ENCODE results near the gene EZR. TPM values are rescaled to one million over a fixed set of nuclear protein-coding genes. Genes with fewer than 3 reads are reported as not detected.
"Not testable (repeated sequence)": the region's sequence is repeated elsewhere in the genome, so short reads cannot be mapped to it uniquely, and the experiment has no call there.

The EZR gene
- total and polyA plus RNA-seq, 9 of the 15 experiments (the other 6 are each of a cell fraction or from before 2014, with no cell fraction given), result 36.5 to 162 (median 104) TPM

DNA sequence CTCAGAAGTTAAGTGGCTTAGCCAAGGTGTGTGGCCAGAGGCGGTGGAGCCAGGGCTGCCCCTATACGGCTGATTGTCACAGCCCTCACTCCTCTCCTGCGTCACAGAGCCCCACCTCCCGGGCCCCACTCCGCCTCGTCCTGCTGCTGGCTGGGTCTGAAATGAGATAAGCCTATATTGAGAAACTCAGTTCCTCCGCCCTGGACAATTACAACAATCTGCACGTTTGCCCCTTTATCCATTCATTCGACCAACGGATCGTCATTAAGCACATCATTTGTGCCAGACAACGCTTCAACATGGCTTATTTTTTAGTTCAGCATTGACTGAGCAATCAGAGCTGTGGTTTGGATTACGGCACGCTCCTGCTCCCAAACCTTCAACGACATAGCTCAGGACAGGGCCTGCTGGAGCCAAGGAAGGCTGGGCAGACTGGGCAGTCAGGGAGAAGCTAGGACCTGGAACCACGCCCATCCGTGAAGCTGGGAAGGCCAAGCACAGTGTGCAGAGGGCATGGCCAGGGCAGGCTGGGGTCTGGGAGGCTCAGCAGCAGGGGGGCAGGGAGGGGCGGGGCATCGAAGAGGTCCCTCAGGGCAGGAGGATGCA is 16.6 kb upstream of the EZR start (continued):
- TF ChIP-seq CCNT2 (IDR thresholded peaks at IDR 0.05; ENCODE audit: borderline replicate concordance, extremely low read depth, insufficient read length, low read depth, low read length) (peak; percentile 41), HMGN3 (IDR thresholded peaks at IDR 0.05; ENCODE audit: borderline replicate concordance, extremely low read depth, insufficient read length, low read depth, low read length) (peak; percentile 64)

DNA sequence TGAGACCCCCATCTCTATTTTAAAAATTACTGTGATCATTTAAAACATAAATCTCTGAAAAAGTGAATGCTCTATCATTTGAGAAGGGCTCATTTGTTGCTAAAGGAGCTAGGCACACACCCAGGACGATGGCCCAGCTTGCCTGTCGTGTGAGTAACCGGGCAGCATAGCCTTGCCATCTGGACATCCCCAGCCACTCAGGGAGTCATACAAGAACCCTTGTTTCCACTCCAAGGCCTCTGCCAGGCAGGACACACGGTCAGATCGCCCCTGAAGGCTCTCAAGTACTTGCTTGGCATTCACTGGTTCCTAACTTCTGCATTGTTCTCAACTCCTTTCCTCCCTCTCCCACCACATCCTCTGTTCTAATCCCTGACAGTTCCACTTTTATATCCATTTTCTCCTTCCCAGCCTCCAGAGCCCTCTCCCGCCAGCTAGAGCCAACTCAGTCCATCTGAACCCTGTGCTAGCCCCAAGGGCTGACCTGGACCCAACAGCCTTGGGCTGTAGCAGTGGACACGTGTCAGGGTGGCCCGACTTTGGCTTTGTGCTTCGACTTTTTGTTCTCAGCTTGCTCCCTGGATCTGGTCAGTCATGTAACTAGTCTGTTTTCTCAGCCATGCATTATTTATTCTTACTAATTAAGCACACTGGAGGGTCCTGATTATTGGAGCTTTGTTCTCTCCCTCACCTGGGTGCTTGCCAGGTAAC is 15.7 kb upstream of the EZR start:
- no peaks in the 10 kb centered on the region for H3K9me3 ChIP-seq (replicated peaks; ENCODE audit: control insufficient read depth, insufficient read depth, low read depth, low read length)
- TF ChIP-seq ZSCAN32 (CRISPR knock-in tag; IDR thresholded peaks at IDR 0.05), result no peak
- no peak for TF ChIP-seq MCM7 (IDR thresholded peaks at IDR 0.05)
- no peak for TF ChIP-seq MTA3 (IDR thresholded peaks at IDR 0.05; ENCODE audit: borderline replicate concordance)
- TF ChIP-seq CTBP1 (IDR thresholded peaks at IDR 0.05; ENCODE audit: borderline replicate concordance), result 0 out of 2 replicates have a peak, but pooled peaks have one; percentile 1
- TF ChIP-seq, protein P1, sequence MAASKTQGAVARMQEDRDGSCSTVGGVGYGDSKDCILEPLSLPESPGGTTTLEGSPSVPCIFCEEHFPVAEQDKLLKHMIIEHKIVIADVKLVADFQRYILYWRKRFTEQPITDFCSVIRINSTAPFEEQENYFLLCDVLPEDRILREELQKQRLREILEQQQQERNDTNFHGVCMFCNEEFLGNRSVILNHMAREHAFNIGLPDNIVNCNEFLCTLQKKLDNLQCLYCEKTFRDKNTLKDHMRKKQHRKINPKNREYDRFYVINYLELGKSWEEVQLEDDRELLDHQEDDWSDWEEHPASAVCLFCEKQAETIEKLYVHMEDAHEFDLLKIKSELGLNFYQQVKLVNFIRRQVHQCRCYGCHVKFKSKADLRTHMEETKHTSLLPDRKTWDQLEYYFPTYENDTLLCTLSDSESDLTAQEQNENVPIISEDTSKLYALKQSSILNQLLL (CRISPR knock-in tag; IDR thresholded peaks at IDR 0.05; ENCODE audit: borderline replicate concordance), result no peak
- TF ChIP-seq ZNF707 (CRISPR knock-in tag; conservative IDR thresholded peaks at IDR 0.05), result no peak
- WGBS (ENCODE audit: insufficient coverage, low coverage, missing lambda C conversion rate), result 50% methylated on average over 9 of the region's 9 CpGs
- no peaks in the 10 kb centered on the region for H4K20me1 ChIP-seq (replicated peaks; ENCODE audit: control insufficient read depth, insufficient read depth, low read length)
- no peaks in the 10 kb centered on the region for H3K79me2 ChIP-seq (ENCODE audit: control insufficient read depth, insufficient read depth, low read length)
- peak overlapping the region; percentile 93 for H2AFZ ChIP-seq (ENCODE audit: low read depth, low read length)
- no peaks in the 10 kb centered on the region for H3K36me3 ChIP-seq (ENCODE audit: control insufficient read depth, insufficient read depth, low read length)
- no peak overlapping the region for H3K4me3 ChIP-seq
- H3K4me1 ChIP-seq (replicated peaks in 1 of 2; ENCODE audit: control insufficient read depth in 2 of 2, insufficient read depth in 2 of 2, low read length in 2 of 2), result peaks cover 30 to 32% of the 10 kb centered on the region in 2 experiments
- POLR2A ChIA-PET, result interaction anchor here (1.0 to 2.3 kb wide), 5 partner anchors 9 to 35 kb away, joined by 3 to 9 read pairs (median 7); no protein-coding TSS in a partner anchor
- in situ Hi-C loops (cut with MboI), result no loop called here
- no peak for DNase-seq (ENCODE audit: extremely low read depth in 1 of 4, low spot score in 3 of 4)
- no peaks in the 10 kb centered on the region for H3K27me3 ChIP-seq (ENCODE audit: control insufficient read depth in 2 of 2, insufficient read depth in 2 of 2, low read length in 2 of 2)
- no peak for FAIRE-seq
- peak overlapping the region; percentile 94; the same call in 1 of the 2 replicates for H3K4me2 ChIP-seq (ENCODE audit: insufficient read depth, low read length)
- no TSS peak for BruUV-seq (replicated peaks)
- H3K9ac ChIP-seq (ENCODE audit: insufficient read depth in 1 of 2, low read depth in 2 of 2, low read length in 2 of 2), result peak overlapping the region; percentile 56 to 80; a peak in 3 of 4 replicates
- no peaks in the 10 kb centered on the region for H3K9me1 ChIP-seq (ENCODE audit: control insufficient read depth, insufficient read depth, low read length)
- peak; percentile 2; the same call in 1 of the 3 replicates for ATAC-seq
- CTCF ChIA-PET (ENCODE audit: low intra/inter-chr PET ratio), result no interaction called here
- H3K27ac ChIP-seq (ENCODE audit: extremely low read depth, low read depth, low read length), result no peak overlapping the region
- intact Hi-C loops (cut with micrococcal nuclease), result no loop called here

DNA sequence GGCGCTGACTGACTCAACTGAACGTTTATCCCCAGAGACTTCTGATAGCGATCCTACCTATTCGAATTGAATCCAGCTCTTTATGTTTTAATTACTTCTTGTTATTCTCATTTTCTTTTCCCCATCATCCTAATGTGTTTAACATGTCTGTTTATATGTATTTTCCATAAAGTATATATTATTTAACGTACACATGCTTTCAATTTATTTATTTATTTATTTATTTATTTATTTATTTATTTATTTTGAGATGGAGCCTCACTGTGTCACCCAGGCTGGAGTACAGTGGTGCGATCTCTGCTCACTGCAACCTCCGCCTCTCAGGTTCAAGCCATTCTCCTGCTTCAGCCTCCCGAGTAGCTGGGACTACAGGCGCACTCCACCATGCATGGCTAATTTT is 13.6 kb upstream of the EZR start:
- H3K27me3 ChIP-seq (ENCODE audit: control insufficient read depth in 2 of 2, insufficient read depth in 2 of 2, low read length in 2 of 2); H4K20me1 ChIP-seq (replicated peaks; ENCODE audit: control insufficient read depth, insufficient read depth, low read length); DNase-seq (ENCODE audit: extremely low read depth in 1 of 4, low spot score in 3 of 4); FAIRE-seq; H3K9me1 ChIP-seq (ENCODE audit: control insufficient read depth, insufficient read depth, low read length); H3K4me3 ChIP-seq; intact Hi-C loops (cut with micrococcal nuclease); H3K4me2 ChIP-seq (ENCODE audit: insufficient read depth, low read length); H2AFZ ChIP-seq (ENCODE audit: low read depth, low read length); H3K9ac ChIP-seq (ENCODE audit: insufficient read depth in 1 of 2, low read depth in 2 of 2, low read length in 2 of 2); H3K9me3 ChIP-seq (replicated peaks; ENCODE audit: control insufficient read depth, insufficient read depth, low read depth, low read length); BruUV-seq (replicated peaks); ATAC-seq; in situ Hi-C loops (cut with MboI); H3K27ac ChIP-seq (ENCODE audit: extremely low read depth, low read depth, low read length); CTCF ChIA-PET (ENCODE audit: low intra/inter-chr PET ratio); H3K79me2 ChIP-seq (ENCODE audit: control insufficient read depth, insufficient read depth, low read length); H3K36me3 ChIP-seq (ENCODE audit: control insufficient read depth, insufficient read depth, low read length): not testable (repeated sequence)
- H3K4me1 ChIP-seq (replicated peaks in 1 of 2; ENCODE audit: control insufficient read depth in 2 of 2, insufficient read depth in 2 of 2, low read length in 2 of 2), result peaks cover 25 to 26% of the 10 kb centered on the region in 2 experiments
- WGBS (ENCODE audit: insufficient coverage, low coverage, missing lambda C conversion rate), result 75% methylated on average over 9 of the region's 9 CpGs
- POLR2A ChIA-PET, result interaction anchor here (0.6 to 1.4 kb wide), 5 partner anchors 11 to 69 kb away, joined by 3 to 5 read pairs (median 4); no protein-coding TSS in a partner anchor
